Endothelial cell of umbilical vein (primary cell): Measurements from ENCODE around the gene CDK17. TPM values are rescaled to one million over a fixed set of nuclear protein-coding genes. Genes with fewer than 3 reads are reported as not detected.

Source experiments
- BruUV-seq: library from RNA; stranded (reverse); fragments of 400-500 nt; replicated peaks from 2 replicates; lab custom pipeline; 2021; lab: Mats Ljungman, UMichigan
- CTCF ChIA-PET: fragments of 300-600, 350-600 bp; sonication (Branson Sonifier 250); formaldehyde crosslinking; loops from one replicate; lab custom pipeline; 2021; ENCODE audit warnings: antibody characterized with exemption, inconsistent platforms; lab: Charles Lee
- POLR2A ChIA-PET: fragments of 300-600, 350-600 bp; sonication (Branson Sonifier 250); formaldehyde crosslinking; loops from one replicate; lab custom pipeline; 2021; ENCODE audit warnings: antibody characterized with exemption, inconsistent platforms; lab: Charles Lee
- DNase-seq: peaks from one replicate; pipeline ENCODE4 v3.0.0-alpha.2; 2011; ENCODE audit warnings: low read depth, low spot score
- FAIRE-seq: peaks from 2 replicates; lab custom pipeline; 2011; peaks lifted over from hg19 to GRCh38; lab: Jason Lieb, UNC
- H2AFZ ChIP-seq: 2 replicates; pipeline ENCODE4 v1.6.0; 2012; ENCODE audit warnings: low read depth, low read length, control low read depth, inconsistent platforms
- H3K27ac ChIP-seq: 2 replicates; pipeline ENCODE4 v1.5.1; 2011; ENCODE audit warnings: low read depth, mild to moderate bottlenecking, control low read depth, low read length, moderate library complexity; ENCODE audit not compliant: insufficient read depth
- H3K27me3 ChIP-seq, 2 experiments: 2 replicates each; pipeline versions ENCODE4 v1.6.0 to v1.6.1; 2011; ENCODE audit warnings: low read length in 2 of 2, mixed read lengths in 1 of 2; ENCODE audit not compliant: control insufficient read depth in 2 of 2, insufficient read depth in 2 of 2
- H3K36me3 ChIP-seq, 2 experiments: 2 replicates in 1 of 2; 3 replicates in 1 of 2; pipeline ENCODE4 v1.5.1; 2011; ENCODE audit warnings: low read length in 2 of 2, mild to moderate bottlenecking in 1 of 2, moderate library complexity in 1 of 2; ENCODE audit not compliant: control insufficient read depth in 2 of 2, insufficient read depth in 2 of 2; ENCODE audit errors: extremely low read depth in 1 of 2
- H3K4me1 ChIP-seq: 3 replicates; pipeline ENCODE4 v1.5.1; 2011; ENCODE audit warnings: mild to moderate bottlenecking, low read length; ENCODE audit not compliant: control insufficient read depth, insufficient read depth; ENCODE audit errors: extremely low read depth
- H3K4me2 ChIP-seq: 2 replicates; pipeline ENCODE4 v1.6.1; 2011; ENCODE audit warnings: low read length, control low read depth, mixed read lengths; ENCODE audit not compliant: insufficient read depth
- H3K4me3 ChIP-seq, 3 experiments: fragments of 200-600 bp in 1 of 3; sonication (generic), shearing (Covaris generic) in 1 of 3; replicated peaks in 1 of 3; 2 replicates each; pipeline ENCODE4 v1.5.1; 2011 to 2016; ENCODE audit warnings: control low read depth in 3 of 3, low read length in 3 of 3, mild to moderate bottlenecking in 2 of 3, inconsistent platforms in 1 of 3, low read depth in 1 of 3, moderate library complexity in 1 of 3; ENCODE audit not compliant: insufficient read depth in 1 of 3
- H3K79me2 ChIP-seq: 2 replicates; pipeline ENCODE4 v1.6.0; 2012; ENCODE audit warnings: low read length, inconsistent platforms; ENCODE audit not compliant: control insufficient read depth, insufficient read depth
- H3K9ac ChIP-seq: replicated peaks from 2 replicates; pipeline ENCODE3; 2011; ENCODE audit warnings: low read length, control low read depth; ENCODE audit not compliant: insufficient read depth; ENCODE audit errors: extremely low read depth
- H3K9me1 ChIP-seq: replicated peaks from 3 replicates; pipeline ENCODE4 v1.6.0; 2011; ENCODE audit warnings: mild to moderate bottlenecking, low read length; ENCODE audit not compliant: control insufficient read depth, insufficient read depth; ENCODE audit errors: extremely low read depth
- H3K9me3 ChIP-seq: replicated peaks from 2 replicates; pipeline ENCODE4 v1.5.1; 2012; ENCODE audit warnings: low read length, inconsistent platforms; ENCODE audit not compliant: control insufficient read depth, insufficient read depth
- H4K20me1 ChIP-seq: replicated peaks from 2 replicates; pipeline ENCODE3; 2011; ENCODE audit warnings: mild to moderate bottlenecking, low read length; ENCODE audit not compliant: control insufficient read depth, insufficient read depth; ENCODE audit errors: extremely low read depth
- CTCF ChIP-seq, 2 donors: IDR thresholded peaks; 1 replicate in 1 of 2; 2 replicates in 1 of 2; pipeline ENCODE4 v1.5.1; 2011; ENCODE audit warnings: low read length in 2 of 2, mild to moderate bottlenecking in 2 of 2, moderate library complexity in 2 of 2, control low read depth in 1 of 2, inconsistent platforms in 1 of 2, low read depth in 1 of 2; ENCODE audit not compliant: insufficient read depth in 1 of 2; ENCODE audit errors: extremely low read depth in 1 of 2
- EZH2 ChIP-seq: IDR thresholded peaks from 2 replicates; pipeline ENCODE4 v1.6.1; 2012; ENCODE audit warnings: borderline replicate concordance, low read depth, mild to moderate bottlenecking, moderate library complexity, low read length, inconsistent platforms; ENCODE audit not compliant: severe bottlenecking
- FOS ChIP-seq: IDR thresholded peaks from 2 replicates; pipeline ENCODE4 v1.6.1; 2011; ENCODE audit warnings: mild to moderate bottlenecking, low read length, moderate library complexity, borderline replicate concordance; ENCODE audit not compliant: insufficient read depth
- GATA2 ChIP-seq: IDR thresholded peaks from 2 replicates; pipeline ENCODE4 v1.7.0; 2011; ENCODE audit warnings: low read depth, mild to moderate bottlenecking, moderate library complexity, mixed read lengths, low read length; ENCODE audit not compliant: insufficient read length, insufficient read depth
- JUN ChIP-seq: IDR thresholded peaks from 2 replicates; pipeline ENCODE4 v1.6.1; 2011; ENCODE audit warnings: borderline replicate concordance, low read depth; ENCODE audit not compliant: insufficient read length, insufficient read depth
- MAX ChIP-seq: IDR thresholded peaks from 2 replicates; pipeline ENCODE4 v1.6.1; 2011; ENCODE audit not compliant: insufficient read depth, insufficient read length
- MYC ChIP-seq: IDR thresholded peaks from one replicate; pipeline ENCODE4 v1.6.1; 2011; ENCODE audit warnings: mild to moderate bottlenecking, low read depth, low read length
- POLR2A ChIP-seq: IDR thresholded peaks from 2 replicates; pipeline ENCODE4 v1.6.1; 2012; ENCODE audit warnings: low read depth, mild to moderate bottlenecking, control low read depth, low read length
- POLR2AphosphoS5 ChIP-seq: IDR thresholded peaks from 2 replicates; pipeline ENCODE4 v1.6.1; 2012; ENCODE audit warnings: low read depth, mild to moderate bottlenecking, control low read depth, low read length, moderate library complexity; ENCODE audit not compliant: insufficient read depth
- dilution Hi-C: fragments of 300-500 bp; cut with MboI; formaldehyde crosslinking; loops from one replicate; pipeline ENCODE4 v1.15.0; 2019; ENCODE audit warnings: low sequenced_read_pairs; ENCODE audit not compliant: extremely low pct_ligation_motif_present
- intact Hi-C: fragments of 100-400 bp; cut with micrococcal nuclease; formaldehyde crosslinking; loops from one replicate; pipeline ENCODE4 v1.10.0; 2022
- polyA plus RNA-seq, 4 experiments: library from polyadenylated mRNA; depleted of rRNA in 3 of 4; stranded (reverse) in 3 of 4; unstranded in 1 of 4; fragments of >200 nt; gene quantifications; 2 replicates each; pipeline versions ENCODE4 v1.2.1 to v1.2.3, GENCODE V29; 2011 to 2012; ENCODE audit warnings: missing spikeins in 1 of 4
- total RNA-seq: library from RNA; stranded (reverse); gene quantifications from 2 replicates; pipeline ENCODE4 v1.2.3, GENCODE V29; 2021

Gene CDK17
- total and polyA plus RNA-seq, 2 donors (not counting 3 experiments of a cell fraction or from before 2014, with no cell fraction given), result 61.1 to 176 TPM

GRCh38 chr12:96295532-96296160, 104.6 kb downstream of the CDK17 start:
- Histone ChIP-seq H3K9me3 (no peaks in the 10 kb centered on the region), H3K4me1 (no peaks in the 10 kb centered on the region), H3K9ac (no peak overlapping the region), H3K9me1 (no peaks in the 10 kb centered on the region), H3K4me3 (no peak overlapping the region), H3K27ac (no peak overlapping the region), H3K27me3 (no peaks in the 10 kb centered on the region), H3K79me2 (peaks cover 88% of the 10 kb centered on the region), H2AFZ (no peak overlapping the region), H3K36me3 (peaks cover 17 to 53% of the 10 kb centered on the region in 2 experiments), H3K4me2 (no peak overlapping the region), H4K20me1 (no peaks in the 10 kb centered on the region)
- TF ChIP-seq GATA2 (no peak), JUN (no peak), EZH2 (no peak), FOS (no peak), POLR2AphosphoS5 (no peak), MAX (no peak), MYC (no peak), POLR2A (no peak), CTCF (IDR thresholded peaks at IDR 0.05; ENCODE audit: extremely low read depth in 1 of 2, insufficient read depth in 1 of 2, low read depth in 1 of 2, low read length in 2 of 2) (no peak)
- dilution Hi-C loops, result no loop called here
- intact Hi-C loops, result no loop called here
- ChIA-PET POLR2A (no interaction called here), CTCF (no interaction called here)
- FAIRE-seq, result no peak
- no TSS peak for BruUV-seq
- DNase-seq, result no peak
